Memory B cell (primary cell): Measurements from ENCODE around the gene CFH.

Experiments used
- ATAC-seq: fragments of 150-1000 bp; cut with Tn5 transposase; 2 replicates; pipeline ENCODE4 v1.10.0; 2021; ENCODE audit warnings: low read depth, mild to moderate bottlenecking, moderate library complexity
- DNase-seq, 2 donors: peaks; one replicate each; pipeline ENCODE4 v3.0.0; 2022; ENCODE audit warnings: low spot score in 2 of 2
- H3K27ac Mint-ChIP-seq: one replicate; pipeline ENCODE4 v1.8.0; 2022; ENCODE audit warnings: mild to moderate bottlenecking, moderate library complexity, mixed read lengths
- H3K27me3 Mint-ChIP-seq: one replicate; pipeline ENCODE4 v1.8.0; 2022; ENCODE audit warnings: mixed read lengths
- H3K36me3 Mint-ChIP-seq: one replicate; pipeline ENCODE4 v1.8.0; 2022; ENCODE audit warnings: mild to moderate bottlenecking, mixed read lengths
- H3K4me1 Mint-ChIP-seq: one replicate; pipeline ENCODE4 v1.8.0; 2022; ENCODE audit warnings: mixed read lengths
- H3K4me3 Mint-ChIP-seq: one replicate; pipeline ENCODE4 v1.8.0; 2022; ENCODE audit warnings: mild to moderate bottlenecking, moderate library complexity, mixed read lengths
- H3K9me3 Mint-ChIP-seq: one replicate; pipeline ENCODE4 v1.8.0; 2022; ENCODE audit warnings: mixed read lengths

Gene CFH

DNA sequence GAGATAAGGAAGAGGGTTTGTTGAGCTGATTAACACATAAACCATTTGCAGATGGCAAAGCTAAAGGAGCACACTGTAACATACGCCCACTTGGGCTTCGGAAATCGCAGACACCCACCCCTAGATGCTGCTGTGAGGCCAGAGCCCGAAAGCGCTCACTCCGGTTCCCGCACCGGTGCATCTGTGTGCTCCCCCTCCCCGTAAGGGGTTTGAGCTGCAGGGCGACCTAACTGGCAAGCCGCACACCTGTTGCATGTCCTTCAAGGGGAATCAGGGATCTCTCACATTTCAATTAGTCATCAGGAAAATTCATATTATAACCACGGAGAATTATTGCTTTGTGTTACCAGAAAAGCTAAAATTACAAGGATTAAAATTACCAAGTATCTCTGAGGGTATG, 1.4 kb upstream of the CFH start:
- Mint-ChIP-seq H3K4me1 (no peaks in the 10 kb centered on the region), H3K36me3 (no peaks in the 10 kb centered on the region), H3K27me3 (no peaks in the 10 kb centered on the region), H3K9me3 (no peaks in the 10 kb centered on the region), H3K4me3 (no peak overlapping the region), H3K27ac (no peak overlapping the region)
- DNase-seq, result no peak
- no peak for ATAC-seq

DNA sequence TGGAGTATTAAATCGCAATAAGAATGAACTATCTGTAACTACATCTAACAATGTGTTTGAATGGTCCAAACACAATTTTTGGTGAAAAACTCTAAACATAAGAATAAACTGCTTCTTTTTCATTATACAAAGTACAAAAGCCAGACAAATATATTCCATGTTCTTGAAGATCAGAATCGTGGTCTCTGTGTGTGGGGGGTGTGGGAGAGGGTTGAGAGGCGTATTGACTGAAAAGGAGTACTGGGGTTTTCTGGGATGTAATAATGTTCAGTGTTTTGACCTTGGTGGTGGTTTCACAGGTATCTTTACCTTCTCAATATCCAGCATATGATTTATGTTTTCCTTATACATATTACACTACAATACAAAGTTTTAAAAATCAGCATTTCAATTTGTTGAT, 764 bp upstream of the CFH start:
- Mint-ChIP-seq H3K4me3 (no peak overlapping the region), H3K27me3 (no peaks in the 10 kb centered on the region)

DNA sequence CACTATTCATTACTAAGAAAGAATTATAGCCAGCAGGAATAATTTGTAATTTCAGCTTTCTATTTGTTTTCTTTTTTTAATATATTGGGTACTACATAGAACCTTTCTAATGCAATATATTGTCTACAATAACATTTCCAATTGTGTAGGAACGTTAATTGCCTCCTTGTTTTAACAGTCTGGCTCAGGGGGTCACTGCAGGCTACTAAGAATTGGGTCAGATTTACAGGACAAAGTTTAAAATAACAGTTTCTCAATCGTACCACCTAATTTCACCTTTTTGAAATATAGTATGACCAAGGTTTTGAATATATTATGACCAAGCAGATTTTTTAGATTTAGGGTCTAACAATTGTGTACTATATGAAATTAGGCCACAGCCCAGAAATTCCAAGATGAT, 2.4 kb downstream of the CFH start:
- no peaks in the 10 kb centered on the region for H3K4me1 Mint-ChIP-seq
- no peak overlapping the region for H3K27ac Mint-ChIP-seq
- H3K9me3 Mint-ChIP-seq, result no peaks in the 10 kb centered on the region
- H3K36me3 Mint-ChIP-seq, result no peaks in the 10 kb centered on the region
- no peak for DNase-seq
- no peaks in the 10 kb centered on the region for H3K27me3 Mint-ChIP-seq
- no peak overlapping the region for H3K4me3 Mint-ChIP-seq
- ATAC-seq, result no peak

More for the DNA sequence above, 764 bp upstream of the CFH start:
- no peaks in the 10 kb centered on the region for H3K9me3 Mint-ChIP-seq
- no peaks in the 10 kb centered on the region for H3K36me3 Mint-ChIP-seq
- ATAC-seq, result no peak
- no peaks in the 10 kb centered on the region for H3K4me1 Mint-ChIP-seq
- no peak for DNase-seq
- H3K27ac Mint-ChIP-seq, result no peak overlapping the region

DNA sequence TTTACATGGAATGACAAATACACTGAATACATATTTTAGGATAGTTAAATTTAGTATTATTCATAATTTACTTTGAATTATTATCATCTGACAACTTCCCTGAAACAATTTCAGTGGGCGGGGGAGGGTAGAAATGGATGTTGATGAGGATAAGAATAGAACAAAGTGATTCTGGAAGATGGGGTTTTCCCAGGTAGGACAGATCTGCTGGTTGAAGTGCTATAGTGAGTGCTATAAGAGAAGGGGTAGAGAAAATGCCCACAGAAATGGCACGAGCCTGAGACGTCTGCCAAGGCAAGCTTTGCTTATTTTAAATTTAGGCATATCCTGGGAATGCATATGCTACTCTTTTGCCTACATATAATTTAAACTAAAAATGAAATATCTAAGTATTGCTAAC, 3.2 kb downstream of the CFH start:
- no peaks in the 10 kb centered on the region for H3K27me3 Mint-ChIP-seq
- H3K4me1 Mint-ChIP-seq, result no peaks in the 10 kb centered on the region
- no peak for ATAC-seq
- no peaks in the 10 kb centered on the region for H3K36me3 Mint-ChIP-seq
- H3K4me3 Mint-ChIP-seq, result no peak overlapping the region
- no peaks in the 10 kb centered on the region for H3K9me3 Mint-ChIP-seq
- DNase-seq, result no peak
- H3K27ac Mint-ChIP-seq, result no peak overlapping the region

DNA sequence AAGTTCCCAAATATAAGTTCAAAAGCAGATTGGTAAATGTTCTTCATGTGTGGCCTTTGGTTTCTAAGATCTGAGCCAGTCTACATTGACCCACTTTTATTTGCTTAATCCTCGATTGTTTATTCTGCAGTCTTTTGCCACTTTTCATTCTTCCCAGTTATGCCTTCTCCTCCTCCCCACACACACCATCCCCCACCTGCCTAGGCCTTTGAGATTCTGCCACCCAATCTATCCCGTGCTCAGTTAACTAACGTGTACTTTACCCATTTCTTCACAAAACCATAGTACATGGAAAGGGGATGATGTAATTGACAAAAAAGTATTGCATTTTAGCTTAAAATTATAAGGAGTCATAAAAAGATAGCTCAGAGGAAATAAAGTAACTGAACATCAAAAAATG, 3.7 kb downstream of the CFH start:
- Mint-ChIP-seq H3K9me3 (no peaks in the 10 kb centered on the region), H3K27ac (no peak overlapping the region), H3K27me3 (no peaks in the 10 kb centered on the region), H3K4me3 (no peak overlapping the region), H3K36me3 (no peaks in the 10 kb centered on the region), H3K4me1 (no peaks in the 10 kb centered on the region)
- DNase-seq (no peak), ATAC-seq (no peak)

DNA sequence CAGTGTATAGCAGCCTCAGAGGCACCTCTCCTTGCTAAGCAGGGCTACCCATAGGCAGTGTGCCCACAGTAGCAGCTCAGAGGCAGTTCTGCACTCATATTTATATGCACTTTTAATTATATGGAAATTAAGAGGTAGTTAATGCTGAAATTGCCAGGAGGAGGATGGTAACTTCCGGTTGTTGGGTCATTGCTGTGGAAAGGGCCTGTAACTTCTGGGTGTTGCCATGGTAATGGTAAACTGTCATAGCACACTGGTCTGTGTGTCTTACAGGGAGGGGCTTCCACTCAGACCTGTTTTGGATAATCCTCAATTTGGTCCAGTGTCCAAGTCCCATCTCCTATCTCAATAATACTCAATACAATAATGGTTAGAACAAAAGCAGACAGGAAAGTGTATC, 7.6 kb downstream of the CFH start:
- H3K27ac Mint-ChIP-seq, result no peak overlapping the region
- H3K9me3 Mint-ChIP-seq, result no peaks in the 10 kb centered on the region
- H3K36me3 Mint-ChIP-seq, result no peaks in the 10 kb centered on the region
- no peaks in the 10 kb centered on the region for H3K4me1 Mint-ChIP-seq
- ATAC-seq, result no peak
- no peak overlapping the region for H3K4me3 Mint-ChIP-seq
- no peak for DNase-seq
- no peaks in the 10 kb centered on the region for H3K27me3 Mint-ChIP-seq

DNA sequence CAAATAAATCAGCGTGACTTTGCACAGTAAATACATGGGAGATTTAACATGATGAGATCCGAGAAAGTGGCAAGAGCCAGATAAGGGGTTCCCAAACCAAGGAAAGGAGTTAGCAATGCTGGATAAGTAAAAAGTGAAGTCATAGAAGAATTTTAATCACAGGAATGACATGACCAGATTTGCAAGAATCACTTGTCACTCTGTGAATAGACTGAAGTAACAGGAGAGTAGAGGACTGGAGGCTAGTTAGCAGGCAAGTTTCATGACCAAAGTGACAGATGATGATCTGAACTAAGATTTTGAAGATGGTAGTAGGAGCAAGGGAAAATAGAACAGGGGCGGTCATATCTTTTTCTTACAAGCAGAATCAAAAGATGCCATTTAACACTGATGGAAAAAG, 8.4 kb downstream of the CFH start:
- no peaks in the 10 kb centered on the region for H3K9me3 Mint-ChIP-seq
- H3K27ac Mint-ChIP-seq, result no peak overlapping the region
- H3K4me3 Mint-ChIP-seq, result no peak overlapping the region

DNA sequence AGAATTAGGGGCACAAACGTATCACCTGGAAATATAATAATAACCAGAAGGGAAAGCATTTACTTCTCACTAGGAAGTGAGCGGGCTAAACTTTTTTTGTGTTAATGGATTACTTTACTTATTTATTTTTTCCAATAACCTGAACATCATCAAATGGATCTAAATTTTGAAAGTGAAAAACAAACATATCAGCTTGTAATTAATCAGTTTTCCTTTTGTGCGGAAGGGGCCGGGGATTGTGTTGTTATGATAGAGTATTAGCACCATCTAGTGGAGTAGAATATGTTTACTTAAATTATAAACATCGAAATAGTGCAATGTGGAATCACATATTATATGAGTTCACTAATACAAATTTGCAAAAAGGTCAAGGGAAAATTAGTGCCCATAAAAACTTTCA, 9.0 kb downstream of the CFH start:
- Mint-ChIP-seq H3K4me3 (no peak overlapping the region), H3K27me3 (no peaks in the 10 kb centered on the region), H3K27ac (no peak overlapping the region), H3K36me3 (no peaks in the 10 kb centered on the region), H3K4me1 (no peaks in the 10 kb centered on the region), H3K9me3 (no peaks in the 10 kb centered on the region)
- DNase-seq (no peak), ATAC-seq (peak; percentile 48)

More for the DNA sequence above, 8.4 kb downstream of the CFH start:
- H3K27me3 Mint-ChIP-seq, result no peaks in the 10 kb centered on the region
- ATAC-seq (no peak), DNase-seq (no peak)
- no peaks in the 10 kb centered on the region for H3K36me3 Mint-ChIP-seq
- no peaks in the 10 kb centered on the region for H3K4me1 Mint-ChIP-seq

DNA sequence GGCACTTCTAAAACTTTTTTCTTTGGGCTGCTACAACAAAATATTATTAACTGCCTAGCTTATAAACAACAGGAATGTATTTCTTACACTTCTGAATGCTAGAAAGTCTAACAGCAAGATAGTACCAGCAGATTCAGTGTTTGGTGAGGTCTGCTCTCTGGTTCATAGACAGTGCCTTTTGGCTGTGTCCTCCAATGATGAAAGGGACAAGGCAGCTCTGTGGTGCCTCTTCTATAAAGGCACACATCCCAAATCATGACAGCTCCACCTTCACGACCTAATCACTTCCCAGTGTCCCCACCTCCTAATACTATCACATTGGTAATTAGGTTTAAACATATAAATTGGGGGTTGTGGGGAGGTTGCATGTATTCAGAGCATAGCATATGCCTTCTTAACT, 9.5 kb downstream of the CFH start:
- no peaks in the 10 kb centered on the region for H3K9me3 Mint-ChIP-seq
- H3K27me3 Mint-ChIP-seq, result no peaks in the 10 kb centered on the region
- ATAC-seq, result no peak
- no peak for DNase-seq
- H3K27ac Mint-ChIP-seq, result no peak overlapping the region
- H3K36me3 Mint-ChIP-seq, result no peaks in the 10 kb centered on the region
- H3K4me3 Mint-ChIP-seq, result no peak overlapping the region
- H3K4me1 Mint-ChIP-seq, result no peaks in the 10 kb centered on the region

DNA sequence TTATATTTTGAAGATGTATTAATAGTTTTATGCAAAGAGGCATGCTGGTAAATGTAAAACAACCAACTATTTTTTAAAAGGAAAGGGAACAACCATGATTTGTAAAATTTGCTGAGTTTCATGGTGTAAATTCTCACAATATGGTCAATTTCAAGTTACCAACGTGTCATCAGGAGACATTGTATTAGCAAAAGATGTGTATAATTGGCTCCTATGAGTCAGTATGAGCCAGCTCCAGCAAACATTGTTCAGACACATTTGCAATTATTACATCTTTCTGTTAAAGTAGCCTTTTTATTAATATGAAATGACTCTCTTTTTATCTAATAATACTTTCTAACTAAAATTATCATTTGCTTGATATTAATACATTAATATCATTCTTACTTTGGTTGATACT, 15.3 kb downstream of the CFH start:
- DNase-seq (no peak), ATAC-seq (no peak)
- no peaks in the 10 kb centered on the region for H3K9me3 Mint-ChIP-seq
- no peak overlapping the region for H3K4me3 Mint-ChIP-seq
- H3K27me3 Mint-ChIP-seq, result no peaks in the 10 kb centered on the region
- no peak overlapping the region for H3K27ac Mint-ChIP-seq
- no peaks in the 10 kb centered on the region for H3K36me3 Mint-ChIP-seq
- no peaks in the 10 kb centered on the region for H3K4me1 Mint-ChIP-seq

DNA sequence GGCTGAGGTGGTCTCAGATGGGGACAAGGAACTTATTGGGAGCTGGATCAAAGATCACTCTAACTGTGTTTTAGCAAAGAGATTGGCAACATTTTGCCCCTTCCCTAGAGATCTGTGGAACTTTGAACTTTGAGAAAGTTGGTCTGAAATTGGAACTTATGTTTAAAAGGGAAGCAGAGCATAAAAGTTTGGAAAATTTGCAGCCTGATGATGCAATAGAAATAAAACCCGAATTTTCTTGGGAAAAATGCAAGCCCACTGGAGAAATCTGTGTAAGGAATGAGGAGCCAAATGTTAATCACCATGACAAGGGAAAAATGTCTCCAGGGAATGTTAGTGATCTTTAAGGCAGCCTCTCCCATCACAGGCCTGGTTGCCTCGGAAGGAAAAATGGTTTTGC, 17.2 kb downstream of the CFH start:
- H3K4me3 Mint-ChIP-seq, result no peak overlapping the region
- H3K36me3 Mint-ChIP-seq, result no peaks in the 10 kb centered on the region
- H3K9me3 Mint-ChIP-seq, result no peaks in the 10 kb centered on the region
- H3K4me1 Mint-ChIP-seq, result no peaks in the 10 kb centered on the region
- ATAC-seq, result no peak
- no peaks in the 10 kb centered on the region for H3K27me3 Mint-ChIP-seq
- H3K27ac Mint-ChIP-seq, result no peak overlapping the region
- no peak for DNase-seq

DNA sequence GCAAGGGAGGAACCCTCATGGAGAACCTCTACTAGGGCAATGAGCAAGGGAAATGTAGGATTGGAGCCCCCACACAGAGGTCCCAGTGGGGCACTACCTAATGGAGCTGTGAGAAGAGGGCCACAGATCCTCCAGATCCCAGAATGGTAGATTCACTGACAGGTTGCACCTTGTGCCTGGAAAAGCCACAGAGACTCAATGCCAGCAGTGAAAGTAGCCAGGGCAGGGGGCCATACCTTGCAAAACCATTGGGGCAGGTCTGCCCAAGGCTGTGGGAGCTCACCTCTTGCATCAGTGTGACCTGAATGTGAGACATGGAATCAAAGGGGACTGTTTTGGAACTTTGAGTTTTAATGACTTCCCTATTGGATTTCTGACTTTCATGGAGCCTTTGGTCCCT, 17.9 kb downstream of the CFH start:
- DNase-seq (no peak), ATAC-seq (no peak)
- no peaks in the 10 kb centered on the region for H3K4me1 Mint-ChIP-seq
- no peaks in the 10 kb centered on the region for H3K36me3 Mint-ChIP-seq
- H3K9me3 Mint-ChIP-seq, result no peaks in the 10 kb centered on the region
- H3K27me3 Mint-ChIP-seq, result no peaks in the 10 kb centered on the region
- H3K4me3 Mint-ChIP-seq, result no peak overlapping the region
- H3K27ac Mint-ChIP-seq, result no peak overlapping the region

DNA sequence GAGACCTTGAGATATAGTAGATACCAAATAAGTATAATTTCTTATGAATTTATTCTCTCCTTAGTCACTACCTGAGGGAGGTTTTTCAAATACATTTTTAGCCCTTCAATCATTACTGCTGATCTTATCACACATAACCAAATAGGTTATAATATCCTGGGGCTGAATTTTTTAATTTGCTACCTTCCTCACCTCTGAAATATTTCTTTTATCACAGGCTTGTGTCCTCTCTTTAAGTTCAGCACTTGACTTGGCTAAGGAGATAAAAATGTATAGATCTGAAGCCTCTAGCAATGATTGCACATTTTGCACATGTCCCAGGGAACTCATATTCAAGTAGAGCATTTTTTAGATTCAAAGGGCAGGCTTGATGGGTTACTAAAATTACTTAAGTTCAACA, 23.1 kb downstream of the CFH start:
- Mint-ChIP-seq H3K4me3 (no peak overlapping the region), H3K4me1 (no peaks in the 10 kb centered on the region), H3K27me3 (no peaks in the 10 kb centered on the region), H3K36me3 (no peaks in the 10 kb centered on the region), H3K9me3 (no peaks in the 10 kb centered on the region), H3K27ac (no peak overlapping the region)
- DNase-seq, result no peak
- ATAC-seq, result no peak

DNA sequence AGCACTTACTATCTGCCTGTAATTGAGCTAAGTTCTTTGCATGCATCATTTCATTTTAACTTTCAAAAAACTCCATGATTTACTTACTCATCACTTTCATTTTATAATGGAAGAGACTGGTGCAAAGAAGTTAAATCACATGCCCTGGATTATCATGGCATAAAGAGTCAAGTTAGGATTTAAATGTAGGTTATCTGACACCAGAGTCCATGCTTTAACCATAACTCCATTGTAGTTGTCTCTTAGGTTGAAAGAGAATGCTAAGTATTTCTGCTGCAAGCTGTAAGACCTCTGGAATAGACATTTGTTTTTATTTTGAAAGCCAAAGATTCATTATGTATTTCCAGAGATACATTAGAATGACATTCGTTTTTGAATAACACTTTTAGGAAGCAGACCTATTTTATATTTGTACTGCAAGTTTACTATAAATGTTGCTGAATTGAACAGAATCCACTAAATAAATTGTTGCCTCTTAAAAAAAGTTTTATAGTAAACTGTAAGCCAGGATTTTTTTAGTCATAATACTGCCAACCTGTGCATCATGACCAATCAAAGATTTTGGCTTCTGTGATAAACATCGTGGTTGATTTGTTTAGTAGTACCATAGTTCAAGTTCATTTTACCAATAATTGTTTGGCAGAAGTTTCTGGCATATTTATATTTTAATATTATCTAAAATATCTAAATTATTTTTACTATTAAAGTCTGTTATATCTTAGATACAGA, 26.1 kb downstream of the CFH start:
- DNase-seq (no peak), ATAC-seq (no peak)
- Mint-ChIP-seq H3K9me3 (peaks cover 2% of the 10 kb centered on the region), H3K27me3 (no peaks in the 10 kb centered on the region), H3K4me1 (no peaks in the 10 kb centered on the region), H3K27ac (no peak overlapping the region), H3K36me3 (no peaks in the 10 kb centered on the region), H3K4me3 (no peak overlapping the region)

DNA sequence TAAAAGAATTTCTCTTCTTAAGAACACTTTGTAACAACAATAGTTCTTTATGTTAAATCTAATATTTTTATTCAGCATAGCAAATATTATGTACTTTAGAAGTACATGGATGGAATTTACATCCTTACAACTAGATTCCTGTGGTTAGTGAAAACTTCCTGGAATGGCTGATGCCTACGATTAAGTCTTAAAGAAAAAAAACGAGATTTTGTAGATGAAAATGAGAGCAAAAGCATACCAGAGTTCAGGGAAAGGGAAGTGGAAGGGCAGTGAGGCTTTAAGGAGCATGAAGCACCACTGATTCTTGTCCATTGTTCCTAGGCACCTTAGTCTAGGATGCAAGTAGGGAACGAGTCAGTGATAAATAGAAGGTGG, 26.7 kb downstream of the CFH start:
- DNase-seq, result no peak
- Mint-ChIP-seq H3K36me3 (no peaks in the 10 kb centered on the region), H3K27ac (no peak overlapping the region)

More for the DNA sequence above, 26.7 kb downstream of the CFH start:
- Mint-ChIP-seq H3K4me1 (no peaks in the 10 kb centered on the region), H3K27me3 (no peaks in the 10 kb centered on the region), H3K9me3 (peaks cover 2% of the 10 kb centered on the region), H3K4me3 (no peak overlapping the region)
- no peak for ATAC-seq
